HCT116 (cell line): ENCODE measurements around the gene CYP4F8.
"Not testable (repeated sequence)": the region's sequence is repeated elsewhere in the genome, so short reads cannot be mapped to it uniquely, and the experiment has no call there.

Experiments used
- CBX3 ChIP-seq: IDR thresholded peaks from 2 replicates; pipeline ENCODE4 v1.6.1; 2012; ENCODE audit warnings: low read depth
- CEBPB ChIP-seq: IDR thresholded peaks from 2 replicates; pipeline ENCODE4 v1.6.1; 2012; ENCODE audit warnings: low read depth
- CTCF ChIP-seq, 3 experiments: fragments of 200-600 bp in 1 of 3; sonication (generic) in 1 of 3; IDR thresholded peaks in 2 of 3; conservative IDR thresholded peaks in 1 of 3; 2 replicates each; pipeline ENCODE4 v1.5.1; 2012 to 2017; ENCODE audit warnings: low read depth in 2 of 3, low read length in 2 of 3, antibody characterized with exemption in 1 of 3, borderline replicate concordance in 1 of 3, control low read depth in 1 of 3, mild to moderate bottlenecking in 1 of 3, mixed read lengths in 1 of 3, mixed run types in 1 of 3, moderate library complexity in 1 of 3; ENCODE audit not compliant: insufficient read depth in 1 of 3
- EZH2 ChIP-seq: fragments of 200-600 bp; sonication (generic); IDR thresholded peaks from 2 replicates; pipeline ENCODE4 v1.6.1; 2017; ENCODE audit warnings: antibody characterized with exemption, mixed run types
- EZH2phosphoT487 ChIP-seq: fragments of 200-600 bp; IDR thresholded peaks from 2 replicates; pipeline ENCODE4 v1.6.1; 2018; ENCODE audit warnings: antibody characterized with exemption, borderline replicate concordance
- MAX ChIP-seq: IDR thresholded peaks from 2 replicates; pipeline ENCODE4 v1.6.1; 2012
- POLR2A ChIP-seq: IDR thresholded peaks from 2 replicates; pipeline ENCODE4 v1.7.0; 2011; ENCODE audit warnings: borderline replicate concordance; ENCODE audit not compliant: insufficient read depth, insufficient read length; ENCODE audit errors: extremely low read depth
- POLR2AphosphoS5 ChIP-seq: IDR thresholded peaks from 2 replicates; pipeline ENCODE4 v1.6.1; 2011; ENCODE audit warnings: mild to moderate bottlenecking, low read depth, low read length, moderate library complexity
- RAD21 ChIP-seq: IDR thresholded peaks from 2 replicates; pipeline ENCODE4 v1.6.1; 2012; ENCODE audit warnings: low read depth, mild to moderate bottlenecking
- TCF7L2 ChIP-seq: IDR thresholded peaks from 2 replicates; pipeline ENCODE4 v1.7.0; 2011; ENCODE audit warnings: borderline replicate concordance, inconsistent platforms; ENCODE audit not compliant: insufficient read depth, insufficient read length; ENCODE audit errors: extremely low read depth
- TF ChIP-seq, protein P1 (sequence below): IDR thresholded peaks from 2 replicates; pipeline ENCODE4 v1.6.1; 2012

DNA sequence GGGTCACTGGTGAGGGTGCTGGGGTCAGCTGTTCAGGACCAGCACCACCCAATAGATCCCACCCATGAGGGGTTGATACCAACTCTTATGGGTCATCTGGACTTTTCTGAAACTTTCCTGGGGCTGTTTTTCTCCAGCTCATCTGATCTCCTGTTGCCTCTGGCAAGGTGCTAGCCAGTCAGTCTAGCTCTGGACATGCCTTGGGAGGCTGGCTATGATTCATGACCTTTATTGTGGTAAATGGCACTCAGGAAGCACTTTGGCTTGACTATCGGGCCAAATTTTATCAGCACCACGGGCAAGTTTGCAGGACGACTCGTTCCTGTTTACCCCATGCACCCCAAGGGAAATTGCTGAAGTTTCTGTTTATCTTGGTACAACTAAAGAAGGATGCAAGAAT, 21.3 kb upstream of the CYP4F8 start:
- not testable (repeated sequence) for TF ChIP-seq EZH2; EZH2phosphoT487; MAX; CTCF (IDR thresholded peaks at IDR 0.05 in 2 of 3, conservative IDR thresholded peaks at IDR 0.05 in 1 of 3; ENCODE audit: borderline replicate concordance in 1 of 3, insufficient read depth in 1 of 3, low read depth in 2 of 3, low read length in 2 of 3); TCF7L2; RAD21; POLR2AphosphoS5; POLR2A; CEBPB
- TF ChIP-seq CBX3 = peak; percentile 67
- TF ChIP-seq, protein P1, sequence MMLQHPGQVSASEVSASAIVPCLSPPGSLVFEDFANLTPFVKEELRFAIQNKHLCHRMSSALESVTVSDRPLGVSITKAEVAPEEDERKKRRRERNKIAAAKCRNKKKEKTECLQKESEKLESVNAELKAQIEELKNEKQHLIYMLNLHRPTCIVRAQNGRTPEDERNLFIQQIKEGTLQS = not testable (repeated sequence)
